Ovary (tissue), 9 donors: ENCODE results near the gene CENPX. TPM values are rescaled to one million over a fixed set of nuclear protein-coding genes. Genes with fewer than 3 reads are reported as not detected.

Experiments
- DNase-seq, 5 donors: peaks; one replicate each; pipeline ENCODE4 v3.0.0-alpha.2; 2019 to 2020
- H3K27ac ChIP-seq, 2 donors: fragments of 200-600 bp; one replicate each; pipeline versions ENCODE4 v1.5.1 to v1.8.0; 2019 to 2022
- H3K27me3 ChIP-seq: fragments of 200-600 bp; one replicate; pipeline ENCODE4 v1.8.0; 2022
- H3K36me3 ChIP-seq: fragments of 200-600 bp; sonication (generic); one replicate; pipeline ENCODE4 v1.5.1; 2019
- H3K4me1 ChIP-seq: one replicate; pipeline ENCODE4 v1.8.1; 2013; ENCODE audit warnings: mild to moderate bottlenecking, moderate library complexity; ENCODE audit not compliant: insufficient read depth
- H3K4me3 ChIP-seq: fragments of 200-600 bp; sonication (generic); one replicate; pipeline ENCODE4 v1.5.1; 2017
- H3K9me3 ChIP-seq, 2 donors: fragments of 200-600 bp in 1 of 2; sonication (generic) in 1 of 2; one replicate each; pipeline versions ENCODE4 v1.5.1 to v1.8.1; 2013 to 2019; ENCODE audit warnings: mild to moderate bottlenecking in 1 of 2, moderate library complexity in 1 of 2
- CTCF ChIP-seq, 3 donors: fragments of 450-650 bp in 2 of 3; fragments of 200-600 bp in 1 of 3; IDR thresholded peaks; one replicate each; pipeline versions ENCODE4 v1.5.1 to v1.8.0; 2016 to 2022; ENCODE audit warnings: antibody characterized with exemption in 3 of 3, mild to moderate bottlenecking in 1 of 3
- EP300 ChIP-seq: sonication (generic); formaldehyde crosslinking; IDR thresholded peaks from one replicate; pipeline ENCODE4 v1.6.1; 2017; ENCODE audit warnings: antibody characterized with exemption
- POLR2A ChIP-seq: fragments of 450-650 bp; IDR thresholded peaks from one replicate; pipeline ENCODE4 v1.6.1; 2017; ENCODE audit warnings: antibody characterized with exemption, mild to moderate bottlenecking, moderate library complexity
- WGBS, 3 donors: extraction: QIAGEN DNeasy Blood & Tissue Kit in 1 of 3; methylation state at CpG; one replicate each; pipeline versions ENCODE4 v1.1.5 to v1.1.7; 2013 to 2017; 5-methylcytosine and 5-hydroxymethylcytosine counted together
- intact Hi-C, 4 donors: fragments of 100-400 bp; cut with DNase I; formaldehyde crosslinking; loops; one replicate each; pipeline versions ENCODE4 v1.11.0 to v1.15.1; 2022 to 2023
- polyA plus RNA-seq, 2 donors: library from polyadenylated mRNA; stranded (reverse); fragments of 200-250 nt in 1 of 2; fragments of 350-450 nt in 1 of 2; fragmentation: Illumina TruSeq in 1 of 2; extraction: RNeasy Lipid Tissue Mini Kit (QIAGEN cat#74804) in 1 of 2; gene quantifications; one replicate each; pipeline ENCODE4 v1.2.3, GENCODE V29; 2013 to 2014
- total RNA-seq, 7 donors: library from RNA; depleted of rRNA in 2 of 7; stranded (reverse); fragments of >200 nt in 2 of 7; fragmentation: NEBNext Ultra II Directional in 3 of 7; extraction: Animal tissue kit (Norgen Biotek cat#: 25700) in 3 of 7; gene quantifications; one replicate each; pipeline versions ENCODE4 v1.1.0 to v1.2.4, GENCODE V29; 2016 to 2023
- donor health status: DM: no; HTN: no; CAD: no; lungs with moderate emphysema.
- donor health status: DM: no; HTN: no; CAD: no.
- donor health status: Bipolar disorder and iron deficiency.
- donor health status: DM: yes; HTN: yes; CAD: no.
- donor health status: DM: no; HTN: no; CAD: no.
- donor health status: DM: yes; HTN: yes; CAD: no.

Gene CENPX
- total and polyA plus RNA-seq, 9 donors: 3.3 to 68.8 (median 35.3) TPM

GRCh38 chr17:82047914-82048570 is 25.4 kb upstream of the CENPX start:
- intact Hi-C loops: no loop called here
- peaks cover 9% of the 10 kb centered on the region for H3K4me1 ChIP-seq

GRCh38 chr17:82047379-82047778 is 24.7 kb upstream of the CENPX start:
- Histone ChIP-seq H3K36me3 (no peaks in the 10 kb centered on the region), H3K27ac (no peak overlapping the region), H3K4me3 (no peak overlapping the region), H3K27me3 (no peaks in the 10 kb centered on the region), H3K9me3 (no peaks in the 10 kb centered on the region), H3K4me1 (peaks cover 9% of the 10 kb centered on the region)
- 79 to 83% (median 80%) methylated on average over 24 of the region's 24 CpGs for WGBS, 3 donors
- DNase-seq: no peak
- intact Hi-C loops: no loop called here
- TF ChIP-seq POLR2A (no peak), CTCF (IDR thresholded peaks at IDR 0.05) (no peak), EP300 (no peak)

More at GRCh38 chr17:82047914-82048570, 25.4 kb upstream of the CENPX start:
- Histone ChIP-seq H3K9me3 (no peaks in the 10 kb centered on the region), H3K4me3 (no peak overlapping the region), H3K36me3 (no peaks in the 10 kb centered on the region), H3K27me3 (no peaks in the 10 kb centered on the region), H3K27ac (no peak overlapping the region)
- no peak for DNase-seq
- WGBS, 3 donors: 85 to 88% (median 86%) methylated on average over 21 to 25 of the region's 25 CpGs
- TF ChIP-seq POLR2A: no peak
- TF ChIP-seq CTCF (IDR thresholded peaks at IDR 0.05): no peak
- no peak for TF ChIP-seq EP300

GRCh38 chr17:82046903-82047302 is 24.2 kb upstream of the CENPX start:
- WGBS, 3 donors: 86 to 90% (median 89%) methylated on average over 21 of the region's 21 CpGs
- no peaks in the 10 kb centered on the region for H3K36me3 ChIP-seq

GRCh38 chr17:82045936-82046484 is 23.3 kb upstream of the CENPX start:
- TF ChIP-seq CTCF (IDR thresholded peaks at IDR 0.05) (no peak), EP300 (no peak), POLR2A (no peak)
- H3K4me1 ChIP-seq: peaks cover 9% of the 10 kb centered on the region
- no peaks in the 10 kb centered on the region for H3K36me3 ChIP-seq
- H3K9me3 ChIP-seq: no peaks in the 10 kb centered on the region
- intact Hi-C loops: no loop called here
- 52 to 63% (median 56%) methylated on average over 14 of the region's 14 CpGs for WGBS, 3 donors
- no peak overlapping the region for H3K27ac ChIP-seq
- no peak overlapping the region for H3K4me3 ChIP-seq
- H3K27me3 ChIP-seq: no peaks in the 10 kb centered on the region
- DNase-seq: no peak

More at GRCh38 chr17:82046903-82047302, 24.2 kb upstream of the CENPX start:
- no peak for DNase-seq
- Histone ChIP-seq H3K4me3 (no peak overlapping the region), H3K27ac (no peak overlapping the region), H3K4me1 (peaks cover 9% of the 10 kb centered on the region), H3K27me3 (no peaks in the 10 kb centered on the region), H3K9me3 (no peaks in the 10 kb centered on the region)
- intact Hi-C loops: no loop called here
- TF ChIP-seq POLR2A (no peak), CTCF (IDR thresholded peaks at IDR 0.05) (no peak), EP300 (no peak)
